Endothelial cell (in vitro differentiated cells): ENCODE measurements around the gene CTTNBP2. TPM values are rescaled to one million over a fixed set of nuclear protein-coding genes. Genes with fewer than 3 reads are reported as not detected.

Experiments used
- DNase-seq: peaks from one replicate; pipeline ENCODE4 v3.0.0; 2021; ENCODE audit warnings: low spot score
- H3K27ac Mint-ChIP-seq: one replicate; pipeline ENCODE4 v1.8.0; 2021; ENCODE audit warnings: mixed read lengths, inconsistent platforms; ENCODE audit not compliant: unreplicated experiment
- H3K27me3 Mint-ChIP-seq: one replicate; pipeline ENCODE4 v1.8.0; 2021; ENCODE audit warnings: mild to moderate bottlenecking, moderate library complexity, mixed read lengths, inconsistent platforms; ENCODE audit not compliant: unreplicated experiment
- H3K36me3 Mint-ChIP-seq: one replicate; pipeline ENCODE4 v1.8.0; 2021; ENCODE audit warnings: mild to moderate bottlenecking, low read depth, mixed read lengths, inconsistent platforms; ENCODE audit not compliant: unreplicated experiment
- H3K4me1 Mint-ChIP-seq: one replicate; pipeline ENCODE4 v1.8.0; 2021; ENCODE audit warnings: mild to moderate bottlenecking, mixed read lengths, inconsistent platforms; ENCODE audit not compliant: unreplicated experiment
- H3K4me3 Mint-ChIP-seq: one replicate; pipeline ENCODE4 v1.8.0; 2021; ENCODE audit warnings: mild to moderate bottlenecking, mixed read lengths, inconsistent platforms; ENCODE audit not compliant: unreplicated experiment
- H3K9me3 Mint-ChIP-seq: one replicate; pipeline ENCODE4 v1.8.0; 2021; ENCODE audit warnings: mixed read lengths, inconsistent platforms; ENCODE audit not compliant: unreplicated experiment
- CTCF ChIP-seq: fragments of 200-600 bp; sonication (generic); IDR thresholded peaks from one replicate; pipeline ENCODE4 v1.5.0; 2021; ENCODE audit warnings: antibody characterized with exemption; ENCODE audit not compliant: unreplicated experiment
- total RNA-seq: library from RNA; stranded (reverse); fragmentation: NEBNext Ultra II Directional; extraction: Animal tissue kit (Norgen Biotek cat#: 25700); gene quantifications from one replicate; pipeline ENCODE4 v1.2.1, GENCODE V29; 2021; ENCODE audit not compliant: unreplicated experiment

The CTTNBP2 gene
- total RNA-seq, 1 donor from 2014 or later: 24.4 TPM

- Mint-ChIP-seq H3K36me3 (peaks cover 2% of the 10 kb centered on the region), H3K4me3 (no peak overlapping the region), H3K9me3 (no peaks in the 10 kb centered on the region), H3K4me1 (no peaks in the 10 kb centered on the region), H3K27ac (no peak overlapping the region), H3K27me3 (peaks cover 2% of the 10 kb centered on the region)
- TF ChIP-seq CTCF: no peak
- DNase-seq: no peak
These were observed 121.5 kb downstream of the CTTNBP2 start for GRCh38 chr7:117751775-117752174.

GRCh38 chr7:117750612-117751563 lies 122.4 kb downstream of the CTTNBP2 start:
- peak; percentile 55 for TF ChIP-seq CTCF
- H3K36me3 Mint-ChIP-seq: peaks cover 2% of the 10 kb centered on the region

GRCh38 chr7:117741962-117742361 lies 131.3 kb downstream of the CTTNBP2 start:
- Mint-ChIP-seq H3K27me3 (no peaks in the 10 kb centered on the region), H3K4me3 (no peak overlapping the region), H3K9me3 (no peaks in the 10 kb centered on the region), H3K36me3 (peaks cover 12% of the 10 kb centered on the region), H3K4me1 (no peaks in the 10 kb centered on the region), H3K27ac (no peak overlapping the region)
- no peak for TF ChIP-seq CTCF
- no peak for DNase-seq

More at GRCh38 chr7:117750612-117751563, 122.4 kb downstream of the CTTNBP2 start:
- DNase-seq: no peak
- peaks cover 2% of the 10 kb centered on the region for H3K27me3 Mint-ChIP-seq
- no peak overlapping the region for H3K27ac Mint-ChIP-seq
- no peak overlapping the region for H3K4me3 Mint-ChIP-seq
- H3K4me1 Mint-ChIP-seq: no peaks in the 10 kb centered on the region
- H3K9me3 Mint-ChIP-seq: no peaks in the 10 kb centered on the region

- no peak for DNase-seq
- Mint-ChIP-seq H3K4me1 (no peaks in the 10 kb centered on the region), H3K4me3 (no peak overlapping the region), H3K9me3 (no peaks in the 10 kb centered on the region), H3K27me3 (no peaks in the 10 kb centered on the region), H3K36me3 (peaks cover 8% of the 10 kb centered on the region), H3K27ac (no peak overlapping the region)
- no peak for TF ChIP-seq CTCF
These were observed 134.2 kb downstream of the CTTNBP2 start for GRCh38 chr7:117739085-117739484.

- H3K4me1 Mint-ChIP-seq: no peaks in the 10 kb centered on the region
- no peak for DNase-seq
- H3K36me3 Mint-ChIP-seq: peaks cover 6% of the 10 kb centered on the region
- H3K9me3 Mint-ChIP-seq: no peaks in the 10 kb centered on the region
- H3K27ac Mint-ChIP-seq: no peak overlapping the region
- no peak overlapping the region for H3K4me3 Mint-ChIP-seq
- TF ChIP-seq CTCF: no peak
- no peaks in the 10 kb centered on the region for H3K27me3 Mint-ChIP-seq
These were observed 135.3 kb downstream of the CTTNBP2 start for GRCh38 chr7:117737926-117738325.
